A673 (cell line): ENCODE data around the gene OS9. TPM values are rescaled to one million over a fixed set of nuclear protein-coding genes. Genes with fewer than 3 reads are reported as not detected.

ENCODE experiments used
- BruUV-seq: library from RNA; stranded (reverse); fragments of 400-500 nt; replicated peaks from 2 replicates; lab custom pipeline; 2021; lab: Mats Ljungman, UMichigan
- CTCF ChIA-PET: fragments of 300-600 bp; sonication (Branson Sonifier 250); formaldehyde crosslinking; loops from one replicate; lab custom pipeline; 2022; ENCODE audit warnings: antibody characterized with exemption; lab: Charles Lee
- POLR2A ChIA-PET: fragments of 300-600 bp; sonication (Branson Sonifier 250); formaldehyde crosslinking; loops from one replicate; lab custom pipeline; 2022; ENCODE audit warnings: antibody characterized with exemption; ENCODE audit not compliant: low non-redundant PET; lab: Charles Lee
- DNase-seq: peaks from one replicate; pipeline ENCODE4 v3.0.0-alpha.2; 2015; ENCODE audit warnings: low spot score
- H3K27ac ChIP-seq: fragments of 200-600 bp; sonication (generic); 2 replicates; pipeline ENCODE4 v1.5.1; 2016; ENCODE audit warnings: mixed run types, low read depth, mild to moderate bottlenecking, mixed read lengths, antibody characterized with exemption, low read length; ENCODE audit not compliant: poor library complexity, severe bottlenecking
- H3K27me3 ChIP-seq: fragments of 200-600 bp; sonication (generic); replicated peaks from 2 replicates; pipeline ENCODE4 v1.6.1; 2017; ENCODE audit warnings: mixed run types, low read depth, mild to moderate bottlenecking, mixed read lengths, antibody characterized with exemption, low read length; ENCODE audit not compliant: insufficient read depth, poor library complexity
- H3K36me3 ChIP-seq: fragments of 200-600 bp; sonication (generic); 2 replicates; pipeline ENCODE4 v1.6.1; 2016; ENCODE audit warnings: mixed run types, mild to moderate bottlenecking, mixed read lengths, antibody characterized with exemption, low read length; ENCODE audit not compliant: insufficient read depth, poor library complexity, severe bottlenecking
- H3K4me1 ChIP-seq: fragments of 200-600 bp; sonication (generic); 2 replicates; pipeline ENCODE4 v1.6.1; 2017; ENCODE audit warnings: mixed run types, mild to moderate bottlenecking, mixed read lengths, antibody characterized with exemption, low read length; ENCODE audit not compliant: insufficient read depth, poor library complexity, severe bottlenecking
- H3K4me3 ChIP-seq: fragments of 200-600 bp; sonication (generic); 2 replicates; pipeline ENCODE4 v1.5.1; 2016; ENCODE audit warnings: low read depth, mixed run types, mild to moderate bottlenecking, mixed read lengths, low read length; ENCODE audit not compliant: poor library complexity, severe bottlenecking
- H3K9me3 ChIP-seq: fragments of 200-600 bp; sonication (generic); 2 replicates; pipeline ENCODE4 v1.6.1; 2016; ENCODE audit warnings: mixed run types, low read depth, mild to moderate bottlenecking, mixed read lengths, antibody characterized with exemption, low read length; ENCODE audit not compliant: poor library complexity, severe bottlenecking
- EZH2 ChIP-seq: fragments of 200-600 bp; sonication (generic); IDR thresholded peaks from 2 replicates; pipeline ENCODE4 v1.6.1; 2017; ENCODE audit warnings: borderline replicate concordance, low read depth, mild to moderate bottlenecking, mixed read lengths, antibody characterized with exemption, low read length; ENCODE audit not compliant: poor library complexity, severe bottlenecking
- intact Hi-C: fragments of 100-400 bp; cut with micrococcal nuclease; formaldehyde crosslinking; loops from one replicate; pipeline ENCODE4 v1.10.0; 2022; ENCODE audit not compliant: unreplicated experiment
- total RNA-seq: library from RNA; stranded (reverse); gene quantifications from 2 replicates; pipeline ENCODE4 v1.2.3, GENCODE V29; 2021
- TF ChIP-seq, protein P1 (sequence below): fragments of 300-800, 200-600 bp; sonication (generic); conservative IDR thresholded peaks from 2 replicates; pipeline ENCODE4 v1.5.1; 2017; ENCODE audit warnings: low read depth, mild to moderate bottlenecking, antibody characterized with exemption, low read length, moderate library complexity, mixed read lengths

OS9 gene
- total RNA-seq, 1 experiment from 2014 or later, result 142 TPM

DNA sequence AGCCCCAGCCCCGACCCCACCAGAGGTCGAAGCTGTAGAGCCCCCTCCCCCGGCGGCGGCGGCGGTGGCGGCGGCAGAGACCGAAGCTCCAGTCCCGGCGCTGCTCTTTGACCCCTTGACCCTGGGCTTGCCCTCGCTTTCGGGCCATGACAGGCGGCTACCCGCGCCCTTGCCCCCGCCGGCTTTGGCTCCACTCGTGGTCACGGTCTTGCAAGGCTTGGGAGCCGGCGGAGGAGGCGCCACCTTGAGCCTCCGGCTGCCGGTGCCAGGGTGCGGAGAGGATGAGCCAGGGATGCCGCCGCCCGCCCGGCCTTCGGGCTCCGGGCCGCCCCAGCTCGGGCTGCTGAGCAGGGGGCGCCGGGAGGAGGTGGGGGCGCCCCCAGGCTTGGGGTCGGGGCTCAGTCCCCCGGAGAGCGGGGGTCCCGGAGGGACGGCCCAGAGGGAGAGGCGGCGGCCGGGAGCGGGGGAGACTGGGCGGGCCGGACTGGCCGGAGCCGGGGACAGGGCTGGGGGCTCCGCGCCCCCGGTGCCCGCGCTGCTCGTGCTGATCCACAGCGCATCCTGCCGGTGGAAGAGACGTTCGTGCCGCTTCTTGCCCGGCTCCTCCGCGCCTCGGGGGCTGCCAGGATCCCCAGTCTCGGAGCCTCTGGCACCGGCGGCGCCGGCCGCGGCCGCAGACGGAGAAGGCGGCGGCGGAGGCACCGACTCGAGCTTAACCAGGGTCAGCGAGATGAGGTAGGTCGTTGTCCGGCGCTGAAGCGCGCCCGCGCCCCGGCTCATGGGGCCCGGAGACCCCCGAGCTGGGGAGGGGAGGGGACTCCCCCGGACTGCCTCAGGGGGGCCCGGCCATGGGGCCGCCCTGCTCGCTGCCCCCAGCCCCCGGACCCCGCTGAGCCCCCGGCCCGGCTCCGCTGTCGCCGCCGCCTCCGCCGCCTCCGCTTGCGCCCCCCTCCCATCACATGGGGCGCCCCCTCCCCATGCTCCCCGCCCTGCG lies 43.8 kb downstream of the OS9 start:
- Histone ChIP-seq H3K36me3 (no peaks in the 10 kb centered on the region), H3K9me3 (no peaks in the 10 kb centered on the region), H3K4me3 (peak overlapping the region; percentile 62), H3K4me1 (peaks cover 31% of the 10 kb centered on the region), H3K27me3 (peaks cover 18% of the 10 kb centered on the region), H3K27ac (no peak overlapping the region)
- POLR2A ChIA-PET, result no interaction called here
- TF ChIP-seq, protein P1, sequence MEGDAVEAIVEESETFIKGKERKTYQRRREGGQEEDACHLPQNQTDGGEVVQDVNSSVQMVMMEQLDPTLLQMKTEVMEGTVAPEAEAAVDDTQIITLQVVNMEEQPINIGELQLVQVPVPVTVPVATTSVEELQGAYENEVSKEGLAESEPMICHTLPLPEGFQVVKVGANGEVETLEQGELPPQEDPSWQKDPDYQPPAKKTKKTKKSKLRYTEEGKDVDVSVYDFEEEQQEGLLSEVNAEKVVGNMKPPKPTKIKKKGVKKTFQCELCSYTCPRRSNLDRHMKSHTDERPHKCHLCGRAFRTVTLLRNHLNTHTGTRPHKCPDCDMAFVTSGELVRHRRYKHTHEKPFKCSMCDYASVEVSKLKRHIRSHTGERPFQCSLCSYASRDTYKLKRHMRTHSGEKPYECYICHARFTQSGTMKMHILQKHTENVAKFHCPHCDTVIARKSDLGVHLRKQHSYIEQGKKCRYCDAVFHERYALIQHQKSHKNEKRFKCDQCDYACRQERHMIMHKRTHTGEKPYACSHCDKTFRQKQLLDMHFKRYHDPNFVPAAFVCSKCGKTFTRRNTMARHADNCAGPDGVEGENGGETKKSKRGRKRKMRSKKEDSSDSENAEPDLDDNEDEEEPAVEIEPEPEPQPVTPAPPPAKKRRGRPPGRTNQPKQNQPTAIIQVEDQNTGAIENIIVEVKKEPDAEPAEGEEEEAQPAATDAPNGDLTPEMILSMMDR, result peak; percentile 56
- no peak for TF ChIP-seq EZH2
- CTCF ChIA-PET, result interaction anchor here (1.1 to 2.3 kb wide), 2 partner anchors 11 to 154 kb away, joined by 5 to 17 read pairs; no protein-coding TSS in a partner anchor
- peak; percentile 60 for DNase-seq
- no TSS peak for BruUV-seq
- intact Hi-C loops, result no loop called here

DNA sequence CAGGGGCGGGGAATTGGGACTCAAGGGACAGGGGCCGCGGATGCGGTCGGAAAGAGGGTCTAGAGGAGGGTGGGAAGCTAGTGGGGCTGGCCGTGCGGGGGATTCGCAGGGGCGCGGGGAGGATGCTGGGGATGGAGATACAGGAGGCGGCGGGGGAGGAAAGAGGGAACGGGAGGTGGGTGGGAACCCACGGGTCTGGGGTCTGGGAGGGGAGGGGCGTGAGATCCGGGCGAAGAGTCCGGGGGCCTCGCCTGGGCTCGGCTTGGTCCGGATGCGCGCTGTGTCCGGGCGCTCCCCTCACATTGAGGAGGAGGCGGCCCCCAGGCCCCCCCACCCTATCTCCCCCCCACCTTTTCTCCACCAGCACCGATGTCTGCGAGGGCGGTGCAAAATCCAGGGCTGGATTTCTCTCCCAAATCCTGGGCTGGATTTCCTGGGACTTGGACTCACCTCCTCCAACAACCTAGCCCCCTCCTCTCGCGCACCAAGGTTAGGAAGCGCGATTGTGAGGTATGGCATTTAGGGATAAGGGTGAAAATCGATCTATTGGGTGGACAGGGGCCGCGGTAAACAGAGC lies 44.8 kb downstream of the OS9 start, which contains the start of gene AGAP2:
Gene AGAP2, minus strand, starts transcription at position 82 of the 577 bp plus-strand sequence. CDS start 496 bp downstream, outside the sequence.
- H3K4me3 ChIP-seq, result peak within 1 kb of the TSS; percentile 62
- ChIA-PET POLR2A (no interaction called here), CTCF (no interaction called here)
- peaks cover 18% of the 10 kb centered on the region for H3K27me3 ChIP-seq
- H3K9me3 ChIP-seq, result no peaks in the 10 kb centered on the region
- peaks cover 31% of the 10 kb centered on the region for H3K4me1 ChIP-seq
- H3K27ac ChIP-seq, result no peak within 1 kb of the TSS
- TF ChIP-seq EZH2, result no peak
- TF ChIP-seq, protein P1, result no peak
- intact Hi-C loops, result no loop called here
- H3K36me3 ChIP-seq, result no peaks in the 10 kb centered on the region
- peak; percentile 68 for DNase-seq
- no TSS peak for BruUV-seq

DNA sequence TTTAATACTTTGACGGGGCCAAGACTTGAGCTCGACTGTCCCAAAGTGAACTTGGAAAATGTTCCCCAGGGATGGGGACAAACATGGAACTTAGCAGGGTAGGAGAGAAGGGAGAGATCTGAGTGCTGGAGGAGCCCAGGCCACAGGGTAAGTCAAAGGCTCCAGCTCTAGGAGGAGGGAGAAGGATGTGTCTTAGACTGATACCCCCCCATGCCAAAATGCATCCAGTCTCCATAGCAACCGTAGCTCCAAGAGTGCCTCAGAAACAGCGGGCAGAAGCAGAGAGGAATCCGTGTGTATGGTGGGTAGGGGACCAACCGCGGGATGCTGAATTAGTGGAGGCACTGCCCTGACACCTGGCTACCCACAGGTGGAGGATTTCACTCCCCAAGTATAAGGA lies 45.5 kb downstream of the OS9 start:
- Histone ChIP-seq H3K36me3 (no peaks in the 10 kb centered on the region), H3K9me3 (no peaks in the 10 kb centered on the region), H3K4me3 (no peak overlapping the region), H3K4me1 (peaks cover 31% of the 10 kb centered on the region), H3K27ac (no peak overlapping the region), H3K27me3 (peaks cover 18% of the 10 kb centered on the region)
- BruUV-seq, result no TSS peak
- POLR2A ChIA-PET, result no interaction called here
- DNase-seq, result no peak
- intact Hi-C loops, result no loop called here
- TF ChIP-seq EZH2, result no peak
- TF ChIP-seq, protein P1, result no peak
- CTCF ChIA-PET, result no interaction called here
